HEK293T (cell line): ENCODE data around the gene NOTCH1.
"Not testable (repeated sequence)": the region's sequence is repeated elsewhere in the genome, so short reads cannot be mapped to it uniquely, and the experiment has no call there.

ENCODE experiments used
- CTCF ChIA-PET: fragments of 350-600 bp; formaldehyde crosslinking; extraction: SDS; loops from one replicate; lab custom pipeline; 2021; ENCODE audit warnings: antibody characterized with exemption, inconsistent platforms; lab: Yijun Ruan, JAX
- POLR2A ChIA-PET: fragments of 350-600 bp; formaldehyde crosslinking; extraction: SDS; loops from one replicate; lab custom pipeline; 2020; ENCODE audit warnings: antibody characterized with exemption, inconsistent platforms; lab: Yijun Ruan, JAX
- DNase-seq: peaks from one replicate; pipeline ENCODE4 v3.0.0; 2012; ENCODE audit warnings: mixed read lengths; ENCODE audit errors: extremely low spot score
- ARNT ChIP-seq: fragments of 450-650 bp; IDR thresholded peaks from 2 replicates; pipeline ENCODE4 v1.6.1; 2017; ENCODE audit warnings: mild to moderate bottlenecking
- BHLHE40 ChIP-seq: fragments of 450-650 bp; IDR thresholded peaks from 2 replicates; pipeline ENCODE4 v1.6.1; 2016; ENCODE audit warnings: mild to moderate bottlenecking, moderate library complexity, borderline replicate concordance
- CTBP1 ChIP-seq: fragments of 450-650 bp; IDR thresholded peaks from 2 replicates; pipeline ENCODE4 v1.6.1; 2016; ENCODE audit warnings: borderline replicate concordance
- ELF4 ChIP-seq: fragments of 450-650 bp; IDR thresholded peaks from 2 replicates; pipeline ENCODE4 v1.6.1; 2017; ENCODE audit warnings: antibody characterized with exemption
- FOXA1 ChIP-seq: fragments of 450-650 bp; IDR thresholded peaks from 2 replicates; pipeline ENCODE4 v1.6.1; 2016; ENCODE audit warnings: mild to moderate bottlenecking
- FOXK2 ChIP-seq: fragments of 450-650 bp; IDR thresholded peaks from 2 replicates; pipeline ENCODE4 v1.6.1; 2016; ENCODE audit warnings: mild to moderate bottlenecking
- FOXM1 ChIP-seq: fragments of 450-650 bp; IDR thresholded peaks from 2 replicates; pipeline ENCODE4 v1.6.1; 2017; ENCODE audit warnings: mild to moderate bottlenecking, borderline replicate concordance
- HDGF ChIP-seq: fragments of 450-650 bp; IDR thresholded peaks from 2 replicates; pipeline ENCODE4 v1.6.1; 2017; ENCODE audit warnings: antibody characterized with exemption, borderline replicate concordance
- L3MBTL2 ChIP-seq: fragments of 450-650 bp; conservative IDR thresholded peaks from 2 replicates; pipeline ENCODE4 v1.6.1; 2016; ENCODE audit warnings: mild to moderate bottlenecking
- LEF1 ChIP-seq: fragments of 450-650 bp; IDR thresholded peaks from 2 replicates; pipeline ENCODE4 v1.6.1; 2017; ENCODE audit warnings: mild to moderate bottlenecking, borderline replicate concordance
- NFRKB ChIP-seq: fragments of 450-650 bp; IDR thresholded peaks from 2 replicates; pipeline ENCODE4 v1.6.1; 2016; ENCODE audit warnings: mild to moderate bottlenecking, moderate library complexity
- SP1 ChIP-seq: fragments of 450-650 bp; IDR thresholded peaks from 2 replicates; pipeline ENCODE4 v1.6.1; 2017
- SUZ12 ChIP-seq: fragments of 450-650 bp; IDR thresholded peaks from 2 replicates; pipeline ENCODE4 v1.6.1; 2016; ENCODE audit warnings: mild to moderate bottlenecking
- TARDBP ChIP-seq: fragments of 450-650 bp; IDR thresholded peaks from 2 replicates; pipeline ENCODE4 v1.6.1; 2016
- ZNF384 ChIP-seq: fragments of 450-650 bp; IDR thresholded peaks from 2 replicates; pipeline ENCODE4 v1.6.1; 2016
- TF ChIP-seq, protein P1 (sequence below): fragments of 450-650 bp; IDR thresholded peaks from 2 replicates; pipeline ENCODE4 v1.6.1; 2016

The NOTCH1 gene

DNA sequence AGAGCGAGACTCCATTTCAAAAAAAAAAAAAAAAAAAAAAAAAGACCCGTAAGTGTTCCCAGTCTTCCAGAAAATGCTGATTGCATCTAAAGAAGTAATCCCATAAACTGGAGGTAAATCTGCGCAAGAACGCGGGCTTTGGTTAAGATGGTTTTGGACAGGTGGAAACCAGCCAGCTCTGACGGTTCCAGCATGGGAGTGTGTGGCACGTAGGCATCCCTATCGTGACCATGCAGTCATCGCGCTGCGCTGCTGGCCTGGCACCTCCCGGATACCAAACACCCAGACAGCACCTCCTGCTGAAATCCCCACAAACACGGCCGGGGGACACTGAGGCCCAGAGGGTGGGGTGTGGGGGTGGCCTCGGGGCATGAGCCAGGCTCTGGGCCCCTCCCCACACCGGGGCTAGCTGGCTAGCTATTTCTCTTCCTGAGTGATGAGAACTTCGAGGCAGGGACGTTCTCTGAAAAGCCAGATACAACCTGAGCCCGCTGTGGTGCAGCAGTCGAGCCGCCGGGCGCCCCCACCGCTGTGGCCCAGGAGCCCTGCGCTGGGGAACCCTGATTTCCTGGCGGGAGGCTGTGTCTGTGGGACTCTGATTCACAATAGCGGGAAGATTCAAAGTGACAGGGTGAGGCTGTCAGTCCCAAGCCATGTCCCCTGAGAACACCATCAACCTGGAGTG, 32.2 kb upstream of the NOTCH1 start:
- ChIA-PET CTCF (interaction anchor here (0.7 kb wide), 1 partner anchor 184 kb away, joined by 3 read pairs; no protein-coding TSS in a partner anchor), POLR2A (no interaction called here)
- no peak for DNase-seq
- TF ChIP-seq FOXK2 (no peak), CTBP1 (no peak), NFRKB (no peak), L3MBTL2 (no peak), FOXM1 (no peak), SP1 (no peak)
- TF ChIP-seq, protein P1, sequence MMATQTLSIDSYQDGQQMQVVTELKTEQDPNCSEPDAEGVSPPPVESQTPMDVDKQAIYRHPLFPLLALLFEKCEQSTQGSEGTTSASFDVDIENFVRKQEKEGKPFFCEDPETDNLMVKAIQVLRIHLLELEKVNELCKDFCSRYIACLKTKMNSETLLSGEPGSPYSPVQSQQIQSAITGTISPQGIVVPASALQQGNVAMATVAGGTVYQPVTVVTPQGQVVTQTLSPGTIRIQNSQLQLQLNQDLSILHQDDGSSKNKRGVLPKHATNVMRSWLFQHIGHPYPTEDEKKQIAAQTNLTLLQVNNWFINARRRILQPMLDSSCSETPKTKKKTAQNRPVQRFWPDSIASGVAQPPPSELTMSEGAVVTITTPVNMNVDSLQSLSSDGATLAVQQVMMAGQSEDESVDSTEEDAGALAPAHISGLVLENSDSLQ: no peak

DNA sequence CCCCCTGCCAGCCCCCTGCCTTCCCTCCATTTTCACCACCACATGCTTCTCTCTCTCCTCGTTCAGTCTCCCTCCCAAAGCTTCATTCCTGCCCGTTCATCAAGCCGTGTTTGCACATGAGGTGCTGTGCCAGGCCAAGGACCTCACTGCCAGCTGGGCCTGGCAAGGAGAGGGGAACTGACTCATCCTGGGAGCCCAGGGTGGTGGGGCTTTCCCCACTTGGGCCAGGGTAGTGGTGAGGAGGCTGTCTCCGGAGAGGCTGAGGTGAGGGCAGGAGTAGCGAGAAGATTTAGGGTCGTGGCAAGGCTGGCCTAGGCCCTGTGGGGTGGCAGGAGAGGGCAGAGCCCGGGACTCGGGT, 30.4 kb upstream of the NOTCH1 start:
- DNase-seq: no peak
- TF ChIP-seq FOXM1 (no peak), SP1 (no peak), L3MBTL2 (no peak), SUZ12 (no peak), ZNF384 (no peak), LEF1 (no peak), ELF4 (no peak)
- TF ChIP-seq, protein P1: no peak
- ChIA-PET CTCF (no interaction called here), POLR2A (no interaction called here)

DNA sequence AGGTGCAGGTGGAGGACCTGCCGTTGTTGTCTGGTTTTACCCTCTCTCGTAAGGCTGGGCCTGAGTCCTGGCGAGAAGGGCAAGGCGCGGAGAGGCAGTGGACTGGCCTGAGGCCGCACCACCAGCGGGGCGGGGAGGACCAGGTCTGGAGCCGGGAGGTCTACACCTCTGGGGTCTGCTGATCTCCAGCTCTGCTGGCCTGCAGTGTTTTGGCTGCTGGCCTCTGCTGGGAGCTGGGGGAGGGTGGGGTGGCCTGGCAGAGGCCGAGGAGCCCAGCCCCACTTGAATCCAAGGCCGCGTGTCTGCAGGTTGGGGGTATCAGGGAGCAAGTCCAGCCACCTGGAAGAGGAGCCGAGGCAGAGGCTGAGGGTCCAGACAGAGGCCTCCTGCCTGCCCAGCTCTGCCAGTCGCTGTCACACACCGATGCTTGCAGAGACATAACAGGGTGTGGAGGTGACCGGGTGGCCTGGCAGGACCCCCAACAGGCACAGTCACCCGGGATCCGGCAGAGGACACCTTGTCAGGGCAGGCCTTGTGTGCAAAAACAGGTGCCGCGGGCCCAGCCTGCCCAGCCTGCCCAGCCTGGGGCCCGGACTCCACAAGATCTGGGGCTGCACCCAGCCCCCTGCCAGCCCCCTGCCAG, 29.9 kb upstream of the NOTCH1 start:
- CTCF ChIA-PET: no interaction called here

DNA sequence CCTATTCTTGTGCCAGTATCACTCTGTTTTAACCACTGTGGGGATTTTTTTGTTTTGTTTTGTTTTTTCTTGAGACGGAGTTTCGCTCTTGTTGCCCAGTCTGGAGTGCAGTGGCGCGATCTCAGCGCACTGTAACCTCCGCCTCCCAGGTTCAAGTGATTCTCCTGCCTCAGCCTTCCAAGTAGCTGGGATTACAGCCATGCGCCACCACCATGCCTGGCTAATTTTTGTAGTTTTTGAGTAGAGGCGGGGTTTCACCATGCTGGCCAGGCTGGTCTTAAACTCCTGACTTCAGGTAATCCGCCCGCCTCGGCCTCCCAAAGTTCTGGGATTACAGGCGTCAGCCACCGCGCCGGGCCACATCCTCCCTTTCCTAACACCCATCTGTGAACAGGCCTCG, 28.8 kb upstream of the NOTCH1 start:
- POLR2A ChIA-PET, CTCF ChIA-PET, DNase-seq: not testable (repeated sequence)

More for the DNA sequence above, 29.9 kb upstream of the NOTCH1 start:
- no peak for TF ChIP-seq FOXM1
- no peak for TF ChIP-seq ELF4
- TF ChIP-seq, protein P1: no peak
- TF ChIP-seq HDGF: no peak
- no peak for TF ChIP-seq FOXK2
- no peak for TF ChIP-seq SP1
- TF ChIP-seq L3MBTL2: no peak
- no peak for TF ChIP-seq LEF1
- no peak for TF ChIP-seq CTBP1
- no peak for TF ChIP-seq ARNT
- no peak for TF ChIP-seq ZNF384
- TF ChIP-seq FOXA1: no peak
- no peak for TF ChIP-seq SUZ12
- TF ChIP-seq TARDBP: no peak
- TF ChIP-seq BHLHE40: no peak
- DNase-seq: no peak
- POLR2A ChIA-PET: no interaction called here

DNA sequence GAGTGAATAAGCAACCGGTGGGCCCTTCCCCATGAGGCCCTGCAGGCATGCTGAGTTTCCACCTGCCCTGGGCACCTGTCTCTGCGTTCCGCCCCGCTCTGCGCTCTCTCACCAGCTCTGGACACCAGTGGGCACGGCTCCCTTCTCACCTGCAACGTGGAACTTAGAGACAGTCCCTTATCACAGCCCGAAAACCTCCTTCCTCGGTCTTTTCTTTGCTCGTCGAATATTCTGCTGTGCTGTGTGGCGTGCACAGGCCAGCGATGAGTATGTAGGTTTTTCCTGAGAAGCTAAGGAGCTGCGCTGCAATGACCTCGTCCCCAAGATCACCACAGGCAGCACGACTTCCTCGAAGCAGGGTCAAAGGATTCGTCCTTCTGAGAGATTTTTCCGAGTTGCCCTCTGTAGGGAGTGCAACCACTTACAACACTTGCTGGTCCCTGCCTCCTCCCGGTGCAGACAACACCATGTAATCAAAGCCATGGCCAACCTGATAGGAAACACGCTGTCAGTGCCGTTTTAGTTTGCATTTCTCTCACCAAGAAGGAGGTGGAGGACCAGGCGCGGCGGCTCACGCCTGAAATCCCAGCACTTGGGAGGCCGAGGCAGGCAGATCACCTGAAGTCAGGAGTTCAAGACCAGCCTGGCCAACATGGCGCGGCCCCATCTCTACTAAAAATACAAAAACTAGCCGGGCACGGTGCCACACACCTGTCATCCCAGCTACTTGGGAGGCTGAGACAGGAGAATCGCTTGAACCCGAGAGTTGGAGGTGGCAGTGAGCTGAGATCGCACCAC, 27.2 kb upstream of the NOTCH1 start:
- CTCF ChIA-PET: no interaction called here
- TF ChIP-seq CTBP1 (no peak), FOXK2 (no peak), NFRKB (no peak), FOXA1 (no peak), ZNF384 (no peak), SUZ12 (no peak), BHLHE40 (no peak), L3MBTL2 (no peak), HDGF (no peak), SP1 (no peak), ELF4 (no peak), FOXM1 (no peak), LEF1 (no peak), TARDBP (no peak), ARNT (no peak)
- TF ChIP-seq, protein P1: no peak
- no peak for DNase-seq
- POLR2A ChIA-PET: interaction anchor here (0.8 kb wide), 1 partner anchor 16 kb away, joined by 3 read pairs; no protein-coding TSS in a partner anchor
